ENCODE measurements around the gene PRKAG2.
"Not testable (repeated sequence)": the region's sequence is repeated elsewhere in the genome, so short reads cannot be mapped to it uniquely, and the experiment has no call there.

The PRKAG2 gene

GRCh38 chr7:151832138-151832537 is 44.8 kb downstream of the PRKAG2 start:
- no peak for DNase-seq

GRCh38 chr7:151831606-151832005 is 45.3 kb downstream of the PRKAG2 start:
- DNase-seq = no peak

GRCh38 chr7:151830121-151830830 is 46.6 kb downstream of the PRKAG2 start:
- no peak for DNase-seq

GRCh38 chr7:151829707-151830106 is 47.2 kb downstream of the PRKAG2 start:
- DNase-seq = no peak

GRCh38 chr7:151827620-151828019 is 49.3 kb downstream of the PRKAG2 start:
- no peak for DNase-seq

GRCh38 chr7:151826316-151826715 is 50.6 kb downstream of the PRKAG2 start:
- not testable (repeated sequence) for DNase-seq

GRCh38 chr7:151825721-151826120 is 51.2 kb downstream of the PRKAG2 start:
- DNase-seq = no peak

GRCh38 chr7:151824373-151824933 is 52.5 kb downstream of the PRKAG2 start:
- DNase-seq = no peak

GRCh38 chr7:151823566-151824372 is 53.1 kb downstream of the PRKAG2 start:
- no peak for DNase-seq

- DNase-seq = no peak
Measured at GRCh38 chr7:151822541-151823181, 54.3 kb downstream of the PRKAG2 start.

- no peak for DNase-seq
Measured at GRCh38 chr7:151821806-151822540, 54.9 kb downstream of the PRKAG2 start.

- no peak for DNase-seq
Measured at GRCh38 chr7:151821226-151821625, 55.7 kb downstream of the PRKAG2 start.

- DNase-seq = no peak
Measured at GRCh38 chr7:151820491-151821105, 56.3 kb downstream of the PRKAG2 start.

GRCh38 chr7:151819866-151820265 is 57.0 kb downstream of the PRKAG2 start:
- DNase-seq = no peak

- no peak for DNase-seq
Measured at GRCh38 chr7:151818674-151819519, 58.0 kb downstream of the PRKAG2 start.

- DNase-seq = no peak
Measured at GRCh38 chr7:151817981-151818673, 58.8 kb downstream of the PRKAG2 start.

GRCh38 chr7:151817315-151817690 is 59.6 kb downstream of the PRKAG2 start:
- DNase-seq = no peak

GRCh38 chr7:151816562-151817314 is 60.2 kb downstream of the PRKAG2 start:
- no peak for DNase-seq

- no peak for DNase-seq
Measured at GRCh38 chr7:151815419-151815818, 61.5 kb downstream of the PRKAG2 start.

Data from fibroblast of upper back skin (primary cell).